ENCODE data around the gene SHC4. TPM values are rescaled to one million over a fixed set of nuclear protein-coding genes. Genes with fewer than 3 reads are reported as not detected.

The SHC4 gene
- total and polyA plus RNA-seq, 2 of the 13 experiments (the other 11 are each of a cell fraction or from before 2014, with no cell fraction given) = 0.04 TPM; not detected in 1

GRCh38 chr15:48810414-48811324 is 153.1 kb downstream of the SHC4 start, which contains the start of gene CEP152 (continued):
- TF ChIP-seq PBX2 (CRISPR knock-in tag; IDR thresholded peaks at IDR 0.05) = peak; percentile 87
- no peak for TF ChIP-seq ARNT2 (CRISPR knock-in tag; IDR thresholded peaks at IDR 0.05; ENCODE audit: low read depth)
- TF ChIP-seq MAFG (CRISPR knock-in tag; IDR thresholded peaks at IDR 0.05) = no peak
- no peak for TF ChIP-seq ZNF710 (CRISPR knock-in tag; IDR thresholded peaks at IDR 0.05; ENCODE audit: borderline replicate concordance)
- TF ChIP-seq KMT2B (CRISPR knock-in tag; IDR thresholded peaks at IDR 0.05) = peak; percentile 81
- no peak for TF ChIP-seq ZMYM3 (CRISPR knock-in tag; IDR thresholded peaks at IDR 0.05)
- TF ChIP-seq RFX5 (IDR thresholded peaks at IDR 0.05; ENCODE audit: low read depth, low read length) = no peak; the same call in 1 of the 2 replicates
- 0 out of 2 replicates have a peak, but pooled peaks have one; percentile 3 for TF ChIP-seq HNF4G (IDR thresholded peaks at IDR 0.05; ENCODE audit: borderline replicate concordance, low read depth, low read length)
- peak; percentile 16; the same call in 1 of the 2 replicates for TF ChIP-seq HNF4G (CRISPR knock-in tag; IDR thresholded peaks at IDR 0.05; ENCODE audit: borderline replicate concordance, low read depth)
- TF ChIP-seq NCOR1 (IDR thresholded peaks at IDR 0.05; ENCODE audit: borderline replicate concordance, low read length) = peak; percentile 45; the same call in 1 of the 2 replicates
- no peak for TF ChIP-seq ATF7 (IDR thresholded peaks at IDR 0.05)
- TF ChIP-seq ATF7 (CRISPR knock-in tag; IDR thresholded peaks at IDR 0.05) = 0 out of 2 replicates have a peak, but pooled peaks have one; percentile 45
- no peak for TF ChIP-seq GRHL1 (CRISPR knock-in tag; conservative IDR thresholded peaks at IDR 0.05)
- TF ChIP-seq CBX1 (IDR thresholded peaks at IDR 0.05; ENCODE audit: low read depth) = no peak
- TF ChIP-seq ZHX1 (CRISPR knock-in tag; IDR thresholded peaks at IDR 0.05; ENCODE audit: low read depth) = peak; percentile 33; the same call in 1 of the 2 replicates
- peak; percentile 42; the same call in 1 of the 2 replicates for TF ChIP-seq PITX1 (CRISPR knock-in tag; IDR thresholded peaks at IDR 0.05)
- no peak for TF ChIP-seq NFE2L2 (IDR thresholded peaks at IDR 0.05; ENCODE audit: low read length)
- no peak for TF ChIP-seq FOXP1 (IDR thresholded peaks at IDR 0.05)
- no peak for TF ChIP-seq FOXP1 (CRISPR knock-in tag; IDR thresholded peaks at IDR 0.05)
- TF ChIP-seq BRCA1 (CRISPR knock-in tag; IDR thresholded peaks at IDR 0.05) = no peak; the same call in 1 of the 2 replicates
- TF ChIP-seq ZNF747 (CRISPR knock-in tag; IDR thresholded peaks at IDR 0.05; ENCODE audit: borderline replicate concordance) = no peak
- no peak for TF ChIP-seq ZNF773 (CRISPR knock-in tag; IDR thresholded peaks at IDR 0.05; ENCODE audit: borderline replicate concordance)
- 0 out of 2 replicates have a peak, but pooled peaks have one; percentile 47 for TF ChIP-seq REPIN1 (CRISPR knock-in tag; IDR thresholded peaks at IDR 0.05; ENCODE audit: borderline replicate concordance, low read depth)
